ENCODE data around the gene PHLDA3.

DNA sequence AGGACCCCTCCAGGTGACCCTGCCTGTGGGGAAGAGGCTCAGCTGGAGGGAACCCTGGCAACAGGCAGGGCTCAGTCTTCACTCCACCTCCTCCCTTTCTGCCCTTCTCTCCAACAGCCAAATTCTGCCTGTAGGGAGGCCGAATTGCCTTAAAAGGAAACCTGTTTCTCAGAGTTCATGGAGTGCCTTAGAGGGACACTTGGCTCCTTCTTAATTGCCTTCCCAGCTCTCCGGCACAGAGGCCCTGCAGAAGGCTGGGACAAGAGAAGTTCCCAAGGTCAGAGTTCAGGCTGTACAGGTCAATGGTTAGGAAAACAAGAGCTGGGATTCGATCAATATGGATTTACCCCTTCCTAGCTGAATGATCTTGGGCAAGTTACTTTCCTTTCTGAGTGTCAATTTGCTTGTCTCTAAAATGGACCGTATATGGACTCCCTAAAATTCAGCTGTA is 31.7 kb upstream of the PHLDA3 start:
- TF ChIP-seq, protein P1, sequence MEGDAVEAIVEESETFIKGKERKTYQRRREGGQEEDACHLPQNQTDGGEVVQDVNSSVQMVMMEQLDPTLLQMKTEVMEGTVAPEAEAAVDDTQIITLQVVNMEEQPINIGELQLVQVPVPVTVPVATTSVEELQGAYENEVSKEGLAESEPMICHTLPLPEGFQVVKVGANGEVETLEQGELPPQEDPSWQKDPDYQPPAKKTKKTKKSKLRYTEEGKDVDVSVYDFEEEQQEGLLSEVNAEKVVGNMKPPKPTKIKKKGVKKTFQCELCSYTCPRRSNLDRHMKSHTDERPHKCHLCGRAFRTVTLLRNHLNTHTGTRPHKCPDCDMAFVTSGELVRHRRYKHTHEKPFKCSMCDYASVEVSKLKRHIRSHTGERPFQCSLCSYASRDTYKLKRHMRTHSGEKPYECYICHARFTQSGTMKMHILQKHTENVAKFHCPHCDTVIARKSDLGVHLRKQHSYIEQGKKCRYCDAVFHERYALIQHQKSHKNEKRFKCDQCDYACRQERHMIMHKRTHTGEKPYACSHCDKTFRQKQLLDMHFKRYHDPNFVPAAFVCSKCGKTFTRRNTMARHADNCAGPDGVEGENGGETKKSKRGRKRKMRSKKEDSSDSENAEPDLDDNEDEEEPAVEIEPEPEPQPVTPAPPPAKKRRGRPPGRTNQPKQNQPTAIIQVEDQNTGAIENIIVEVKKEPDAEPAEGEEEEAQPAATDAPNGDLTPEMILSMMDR (IDR thresholded peaks at IDR 0.05) = no peak
- TF ChIP-seq POLR2A (IDR thresholded peaks at IDR 0.05) = no peak
